OCI-LY7 (cell line): ENCODE results near the gene INAVA. TPM values are rescaled to one million over a fixed set of nuclear protein-coding genes. Genes with fewer than 3 reads are reported as not detected.

Source experiments
- BruUV-seq: library from RNA; stranded (reverse); fragments of 400-500 nt; replicated peaks from 2 replicates; lab custom pipeline; 2021; lab: Mats Ljungman, UMichigan
- CTCF ChIA-PET: fragments of 300-600 bp; sonication (Branson Sonifier 250); formaldehyde crosslinking; loops from one replicate; lab custom pipeline; 2022; ENCODE audit warnings: antibody characterized with exemption; ENCODE audit not compliant: unreplicated experiment; lab: Charles Lee
- POLR2A ChIA-PET: fragments of 300-600 bp; sonication (Branson Sonifier 250); formaldehyde crosslinking; loops from one replicate; lab custom pipeline; 2022; ENCODE audit warnings: antibody characterized with exemption; lab: Charles Lee
- DNase-seq: peaks from one replicate; pipeline ENCODE4 v3.0.0-alpha.2; 2015; ENCODE audit warnings: low spot score
- H2AFZ ChIP-seq: fragments of 200-600 bp; sonication (generic), shearing (Covaris generic); 2 replicates; pipeline ENCODE4 v1.6.1; 2014; ENCODE audit warnings: mild to moderate bottlenecking, antibody characterized with exemption, low read length, moderate library complexity
- H3K27ac ChIP-seq: fragments of 200-600 bp; sonication (generic); 2 replicates; pipeline ENCODE4 v1.5.1; 2014; ENCODE audit warnings: mixed run types, low read depth, mild to moderate bottlenecking, moderate library complexity, low read length, inconsistent platforms; ENCODE audit not compliant: poor library complexity, severe bottlenecking
- H3K36me3 ChIP-seq: fragments of 200-600 bp; sonication (generic); 2 replicates; pipeline ENCODE4 v1.6.1; 2014; ENCODE audit warnings: mild to moderate bottlenecking, antibody characterized with exemption, low read length, moderate library complexity, mixed read lengths; ENCODE audit not compliant: insufficient read depth
- H3K4me1 ChIP-seq: fragments of 200-600 bp; sonication (generic); 2 replicates; pipeline ENCODE4 v1.5.1; 2014; ENCODE audit warnings: mild to moderate bottlenecking, low read length; ENCODE audit not compliant: insufficient read depth, poor library complexity, severe bottlenecking
- H3K4me2 ChIP-seq: fragments of 200-600 bp; sonication (generic); 2 replicates; pipeline ENCODE4 v1.6.1; 2014; ENCODE audit warnings: mild to moderate bottlenecking, low read length
- H3K4me3 ChIP-seq: fragments of 200-600 bp; sonication (generic); 2 replicates; pipeline ENCODE4 v1.5.1; 2014; ENCODE audit warnings: mild to moderate bottlenecking, low read depth, low read length; ENCODE audit not compliant: poor library complexity, severe bottlenecking
- H3K79me2 ChIP-seq: fragments of 200-600 bp; sonication (generic); 2 replicates; pipeline ENCODE4 v1.6.1; 2016; ENCODE audit warnings: low read depth, mild to moderate bottlenecking, low read length, moderate library complexity, mixed read lengths; ENCODE audit not compliant: insufficient read depth
- H3K9me2 ChIP-seq: fragments of 200-600 bp; sonication (generic); 2 replicates; pipeline ENCODE4 v1.6.1; 2016; ENCODE audit warnings: mild to moderate bottlenecking, low read length, mixed read lengths; ENCODE audit not compliant: insufficient read depth
- H3K9me3 ChIP-seq: fragments of 200-600 bp; sonication (generic); 2 replicates; pipeline ENCODE4 v1.6.1; 2014; ENCODE audit warnings: mild to moderate bottlenecking, mixed run types, low read length, mixed read lengths
- H4K20me1 ChIP-seq: fragments of 200-600 bp; sonication (generic); 2 replicates; pipeline ENCODE4 v1.6.1; 2014; ENCODE audit warnings: mild to moderate bottlenecking, antibody characterized with exemption, low read length, moderate library complexity, mixed read lengths; ENCODE audit not compliant: insufficient read depth
- EZH2phosphoT487 ChIP-seq: fragments of 200-600 bp; sonication (generic); IDR thresholded peaks from 2 replicates; pipeline ENCODE4 v1.6.1; 2018; ENCODE audit warnings: low read depth, borderline replicate concordance, mild to moderate bottlenecking, mixed run types, antibody characterized with exemption, low read length, moderate library complexity, mixed read lengths
- intact Hi-C: fragments of 100-400 bp; cut with micrococcal nuclease; formaldehyde crosslinking; loops from one replicate; pipeline ENCODE4 v1.10.0; 2022; ENCODE audit not compliant: unreplicated experiment
- total RNA-seq, 2 experiments: library from RNA; depleted of rRNA in 1 of 2; stranded (reverse); fragments of >200 nt in 1 of 2; shearing (Covaris generic) in 1 of 2; gene quantifications; 2 replicates each; pipeline ENCODE4 v1.2.3, GENCODE V29; 2014 to 2022
- TF ChIP-seq, protein P1 (sequence below): fragments of 200-600 bp; sonication (generic); conservative IDR thresholded peaks from 2 replicates; pipeline ENCODE4 v1.5.1; 2014; ENCODE audit warnings: mild to moderate bottlenecking, antibody characterized with exemption, low read length, moderate library complexity, mixed read lengths

The INAVA gene
- total RNA-seq, 2 experiments from 2014 or later = not detected

DNA sequence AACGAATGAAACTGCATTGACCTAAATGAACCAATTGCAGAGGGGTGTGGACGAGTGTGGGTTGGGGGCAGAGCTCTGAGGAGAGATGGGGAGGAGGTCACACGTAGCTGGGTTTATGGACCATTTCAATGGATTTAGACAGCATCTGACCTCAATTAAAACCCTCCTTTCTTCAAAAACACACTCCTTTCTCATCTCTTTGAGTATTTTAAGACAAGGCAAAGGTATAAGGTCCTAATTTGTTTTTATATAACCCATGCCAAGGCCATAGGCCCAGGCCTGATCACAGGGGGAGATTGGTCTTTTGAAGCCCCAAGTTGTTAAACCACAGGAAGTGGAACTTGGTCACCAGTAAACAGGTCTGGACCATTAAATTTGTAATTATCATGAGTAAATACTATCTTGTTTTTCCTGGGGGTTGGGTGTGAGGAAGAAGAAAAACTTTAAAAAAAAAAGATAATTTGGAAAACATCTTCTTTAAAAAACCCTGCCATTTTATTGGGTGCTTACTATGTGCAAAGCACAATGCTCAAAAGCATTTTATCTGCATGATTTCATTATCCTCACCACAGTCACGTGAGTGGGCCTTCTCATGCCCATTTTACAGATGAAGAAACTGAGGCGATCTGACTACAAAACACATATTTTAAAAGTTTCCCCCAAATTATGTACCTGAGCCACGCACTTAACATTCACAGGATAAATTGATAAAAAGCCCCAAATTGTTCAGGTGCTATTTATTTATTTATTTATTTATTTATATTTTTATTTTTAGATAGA, 8.9 kb upstream of the INAVA start:
- no peaks in the 10 kb centered on the region for H4K20me1 ChIP-seq
- no peak for TF ChIP-seq EZH2phosphoT487
- TF ChIP-seq, protein P1, sequence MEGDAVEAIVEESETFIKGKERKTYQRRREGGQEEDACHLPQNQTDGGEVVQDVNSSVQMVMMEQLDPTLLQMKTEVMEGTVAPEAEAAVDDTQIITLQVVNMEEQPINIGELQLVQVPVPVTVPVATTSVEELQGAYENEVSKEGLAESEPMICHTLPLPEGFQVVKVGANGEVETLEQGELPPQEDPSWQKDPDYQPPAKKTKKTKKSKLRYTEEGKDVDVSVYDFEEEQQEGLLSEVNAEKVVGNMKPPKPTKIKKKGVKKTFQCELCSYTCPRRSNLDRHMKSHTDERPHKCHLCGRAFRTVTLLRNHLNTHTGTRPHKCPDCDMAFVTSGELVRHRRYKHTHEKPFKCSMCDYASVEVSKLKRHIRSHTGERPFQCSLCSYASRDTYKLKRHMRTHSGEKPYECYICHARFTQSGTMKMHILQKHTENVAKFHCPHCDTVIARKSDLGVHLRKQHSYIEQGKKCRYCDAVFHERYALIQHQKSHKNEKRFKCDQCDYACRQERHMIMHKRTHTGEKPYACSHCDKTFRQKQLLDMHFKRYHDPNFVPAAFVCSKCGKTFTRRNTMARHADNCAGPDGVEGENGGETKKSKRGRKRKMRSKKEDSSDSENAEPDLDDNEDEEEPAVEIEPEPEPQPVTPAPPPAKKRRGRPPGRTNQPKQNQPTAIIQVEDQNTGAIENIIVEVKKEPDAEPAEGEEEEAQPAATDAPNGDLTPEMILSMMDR = no peak
- H3K9me2 ChIP-seq = no peaks in the 10 kb centered on the region
- H2AFZ ChIP-seq = no peak overlapping the region
- ChIA-PET POLR2A (no interaction called here), CTCF (no interaction called here)
- H3K4me3 ChIP-seq = no peak overlapping the region
- no peak for DNase-seq
- no peak overlapping the region for H3K27ac ChIP-seq
- H3K4me2 ChIP-seq = no peak overlapping the region
- H3K9me3 ChIP-seq = no peaks in the 10 kb centered on the region
- no TSS peak for BruUV-seq
- intact Hi-C loops = no loop called here
- H3K79me2 ChIP-seq = no peaks in the 10 kb centered on the region
- no peaks in the 10 kb centered on the region for H3K36me3 ChIP-seq
- peaks cover 5% of the 10 kb centered on the region for H3K4me1 ChIP-seq

DNA sequence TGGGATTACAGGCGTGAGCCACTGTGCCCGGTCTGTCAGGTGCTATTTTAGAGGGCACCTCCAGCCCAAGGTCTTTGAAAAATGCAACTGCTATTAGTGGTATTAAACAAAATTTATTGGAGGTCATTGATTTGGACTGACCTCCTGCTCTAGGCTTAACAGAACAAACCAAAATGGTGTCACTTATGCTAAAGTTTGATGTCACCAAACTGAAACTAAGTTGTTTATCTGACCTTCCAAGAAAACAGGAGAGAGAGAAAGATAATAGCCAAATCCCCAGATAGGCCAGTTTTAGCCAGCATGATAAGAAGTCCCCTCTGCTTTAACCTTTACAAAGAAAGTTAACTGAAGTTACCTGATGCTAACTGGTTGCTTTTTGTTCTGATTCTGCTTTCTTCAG, 8.1 kb upstream of the INAVA start:
- no TSS peak for BruUV-seq
- no peaks in the 10 kb centered on the region for H3K9me2 ChIP-seq
- peaks cover 5% of the 10 kb centered on the region for H3K4me1 ChIP-seq
- no peak overlapping the region for H3K4me3 ChIP-seq
- no peak for DNase-seq
- ChIA-PET CTCF (no interaction called here), POLR2A (interaction anchor here (0.6 kb wide), 1 partner anchor 11 kb away, joined by 3 read pairs; no protein-coding TSS in a partner anchor)
- no peaks in the 10 kb centered on the region for H4K20me1 ChIP-seq
- H2AFZ ChIP-seq = no peak overlapping the region
- TF ChIP-seq, protein P1 = no peak
- no peak for TF ChIP-seq EZH2phosphoT487
- H3K9me3 ChIP-seq = no peaks in the 10 kb centered on the region
- intact Hi-C loops = no loop called here
- H3K36me3 ChIP-seq = no peaks in the 10 kb centered on the region
- H3K4me2 ChIP-seq = no peak overlapping the region
- no peak overlapping the region for H3K27ac ChIP-seq
- no peaks in the 10 kb centered on the region for H3K79me2 ChIP-seq

DNA sequence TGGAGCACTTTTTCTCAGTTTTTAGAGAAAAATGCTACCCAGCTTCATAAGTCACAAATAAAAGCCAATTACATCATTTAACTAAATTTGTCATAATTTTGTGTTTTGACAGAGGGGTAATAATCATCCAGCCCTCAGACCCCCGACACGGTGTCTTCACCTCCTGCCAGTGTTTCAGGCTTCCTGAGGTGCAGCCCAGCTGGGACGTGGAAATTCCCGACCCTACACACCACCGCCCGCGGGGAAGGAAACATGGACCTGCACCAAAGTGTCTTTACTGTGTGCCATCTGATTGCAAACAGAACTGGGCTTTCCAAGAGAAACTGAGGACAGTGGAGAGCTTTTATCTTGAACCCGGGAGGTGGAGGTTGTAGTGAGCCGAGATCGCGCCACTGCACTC, 7.7 kb upstream of the INAVA start:
- no peak overlapping the region for H3K4me2 ChIP-seq
- CTCF ChIA-PET = no interaction called here
- TF ChIP-seq EZH2phosphoT487 = no peak
- TF ChIP-seq, protein P1 = no peak
- H3K36me3 ChIP-seq = no peaks in the 10 kb centered on the region
- no peak overlapping the region for H3K4me3 ChIP-seq
- H2AFZ ChIP-seq = no peak overlapping the region
- H3K27ac ChIP-seq = no peak overlapping the region
- no peaks in the 10 kb centered on the region for H3K79me2 ChIP-seq
- POLR2A ChIA-PET = interaction anchor here (0.6 to 1.4 kb wide), 2 partner anchors 10 to 133 kb away, joined by 3 to 4 read pairs; no protein-coding TSS in a partner anchor
- no peaks in the 10 kb centered on the region for H4K20me1 ChIP-seq
- H3K9me3 ChIP-seq = no peaks in the 10 kb centered on the region
- intact Hi-C loops = no loop called here
- peaks cover 5% of the 10 kb centered on the region for H3K4me1 ChIP-seq
- DNase-seq = no peak
- H3K9me2 ChIP-seq = no peaks in the 10 kb centered on the region
- no TSS peak for BruUV-seq
